Endothelial cell of umbilical vein (primary cell): ENCODE results near the gene PSPN. TPM values are rescaled to one million over a fixed set of nuclear protein-coding genes. Genes with fewer than 3 reads are reported as not detected.

ENCODE experiments used
- BruUV-seq: library from RNA; stranded (reverse); fragments of 400-500 nt; replicated peaks from 2 replicates; lab custom pipeline; 2021; lab: Mats Ljungman, UMichigan
- CTCF ChIA-PET: fragments of 300-600, 350-600 bp; sonication (Branson Sonifier 250); formaldehyde crosslinking; loops from one replicate; lab custom pipeline; 2021; ENCODE audit warnings: antibody characterized with exemption, inconsistent platforms; lab: Charles Lee
- POLR2A ChIA-PET: fragments of 300-600, 350-600 bp; sonication (Branson Sonifier 250); formaldehyde crosslinking; loops from one replicate; lab custom pipeline; 2021; ENCODE audit warnings: antibody characterized with exemption, inconsistent platforms; lab: Charles Lee
- DNase-seq: peaks from one replicate; pipeline ENCODE4 v3.0.0-alpha.2; 2011; ENCODE audit warnings: low read depth, low spot score
- FAIRE-seq: peaks from 2 replicates; lab custom pipeline; 2011; peaks lifted over from hg19 to GRCh38; lab: Jason Lieb, UNC
- H2AFZ ChIP-seq: 2 replicates; pipeline ENCODE4 v1.6.0; 2012; ENCODE audit warnings: low read depth, low read length, control low read depth, inconsistent platforms
- H3K27ac ChIP-seq: 2 replicates; pipeline ENCODE4 v1.5.1; 2011; ENCODE audit warnings: low read depth, mild to moderate bottlenecking, control low read depth, low read length, moderate library complexity; ENCODE audit not compliant: insufficient read depth
- H3K27me3 ChIP-seq, 2 experiments: 2 replicates each; pipeline versions ENCODE4 v1.6.0 to v1.6.1; 2011; ENCODE audit warnings: low read length in 2 of 2, mixed read lengths in 1 of 2; ENCODE audit not compliant: control insufficient read depth in 2 of 2, insufficient read depth in 2 of 2
- H3K36me3 ChIP-seq, 2 experiments: 2 replicates in 1 of 2; 3 replicates in 1 of 2; pipeline ENCODE4 v1.5.1; 2011; ENCODE audit warnings: low read length in 2 of 2, mild to moderate bottlenecking in 1 of 2, moderate library complexity in 1 of 2; ENCODE audit not compliant: control insufficient read depth in 2 of 2, insufficient read depth in 2 of 2; ENCODE audit errors: extremely low read depth in 1 of 2
- H3K4me1 ChIP-seq: 3 replicates; pipeline ENCODE4 v1.5.1; 2011; ENCODE audit warnings: mild to moderate bottlenecking, low read length; ENCODE audit not compliant: control insufficient read depth, insufficient read depth; ENCODE audit errors: extremely low read depth
- H3K4me2 ChIP-seq: 2 replicates; pipeline ENCODE4 v1.6.1; 2011; ENCODE audit warnings: low read length, control low read depth, mixed read lengths; ENCODE audit not compliant: insufficient read depth
- H3K4me3 ChIP-seq, 3 experiments: fragments of 200-600 bp in 1 of 3; sonication (generic), shearing (Covaris generic) in 1 of 3; replicated peaks in 1 of 3; 2 replicates each; pipeline ENCODE4 v1.5.1; 2011 to 2016; ENCODE audit warnings: control low read depth in 3 of 3, low read length in 3 of 3, mild to moderate bottlenecking in 2 of 3, inconsistent platforms in 1 of 3, low read depth in 1 of 3, moderate library complexity in 1 of 3; ENCODE audit not compliant: insufficient read depth in 1 of 3
- H3K79me2 ChIP-seq: 2 replicates; pipeline ENCODE4 v1.6.0; 2012; ENCODE audit warnings: low read length, inconsistent platforms; ENCODE audit not compliant: control insufficient read depth, insufficient read depth
- H3K9ac ChIP-seq: replicated peaks from 2 replicates; pipeline ENCODE3; 2011; ENCODE audit warnings: low read length, control low read depth; ENCODE audit not compliant: insufficient read depth; ENCODE audit errors: extremely low read depth
- H3K9me1 ChIP-seq: replicated peaks from 3 replicates; pipeline ENCODE4 v1.6.0; 2011; ENCODE audit warnings: mild to moderate bottlenecking, low read length; ENCODE audit not compliant: control insufficient read depth, insufficient read depth; ENCODE audit errors: extremely low read depth
- H3K9me3 ChIP-seq: replicated peaks from 2 replicates; pipeline ENCODE4 v1.5.1; 2012; ENCODE audit warnings: low read length, inconsistent platforms; ENCODE audit not compliant: control insufficient read depth, insufficient read depth
- H4K20me1 ChIP-seq: replicated peaks from 2 replicates; pipeline ENCODE3; 2011; ENCODE audit warnings: mild to moderate bottlenecking, low read length; ENCODE audit not compliant: control insufficient read depth, insufficient read depth; ENCODE audit errors: extremely low read depth
- EZH2 ChIP-seq: IDR thresholded peaks from 2 replicates; pipeline ENCODE4 v1.6.1; 2012; ENCODE audit warnings: borderline replicate concordance, low read depth, mild to moderate bottlenecking, moderate library complexity, low read length, inconsistent platforms; ENCODE audit not compliant: severe bottlenecking
- FOS ChIP-seq: IDR thresholded peaks from 2 replicates; pipeline ENCODE4 v1.6.1; 2011; ENCODE audit warnings: mild to moderate bottlenecking, low read length, moderate library complexity, borderline replicate concordance; ENCODE audit not compliant: insufficient read depth
- GATA2 ChIP-seq: IDR thresholded peaks from 2 replicates; pipeline ENCODE4 v1.7.0; 2011; ENCODE audit warnings: low read depth, mild to moderate bottlenecking, moderate library complexity, mixed read lengths, low read length; ENCODE audit not compliant: insufficient read length, insufficient read depth
- JUN ChIP-seq: IDR thresholded peaks from 2 replicates; pipeline ENCODE4 v1.6.1; 2011; ENCODE audit warnings: borderline replicate concordance, low read depth; ENCODE audit not compliant: insufficient read length, insufficient read depth
- MYC ChIP-seq: IDR thresholded peaks from one replicate; pipeline ENCODE4 v1.6.1; 2011; ENCODE audit warnings: mild to moderate bottlenecking, low read depth, low read length
- POLR2A ChIP-seq: IDR thresholded peaks from 2 replicates; pipeline ENCODE4 v1.6.1; 2012; ENCODE audit warnings: low read depth, mild to moderate bottlenecking, control low read depth, low read length
- dilution Hi-C: fragments of 300-500 bp; cut with MboI; formaldehyde crosslinking; loops from one replicate; pipeline ENCODE4 v1.15.0; 2019; ENCODE audit warnings: low sequenced_read_pairs; ENCODE audit not compliant: extremely low pct_ligation_motif_present
- intact Hi-C: fragments of 100-400 bp; cut with micrococcal nuclease; formaldehyde crosslinking; loops from one replicate; pipeline ENCODE4 v1.10.0; 2022
- polyA plus RNA-seq, 4 experiments: library from polyadenylated mRNA; depleted of rRNA in 3 of 4; stranded (reverse) in 3 of 4; unstranded in 1 of 4; fragments of >200 nt; gene quantifications; 2 replicates each; pipeline versions ENCODE4 v1.2.1 to v1.2.3, GENCODE V29; 2011 to 2012; ENCODE audit warnings: missing spikeins in 1 of 4
- total RNA-seq: library from RNA; stranded (reverse); gene quantifications from 2 replicates; pipeline ENCODE4 v1.2.3, GENCODE V29; 2021
- TF ChIP-seq, protein P1 (sequence below): IDR thresholded peaks from 2 replicates; pipeline ENCODE4 v1.6.1; 2011; ENCODE audit not compliant: insufficient read depth, insufficient read length
- TF ChIP-seq, protein P2 (sequence below), 2 donors: IDR thresholded peaks; 1 replicate in 1 of 2; 2 replicates in 1 of 2; pipeline ENCODE4 v1.5.1; 2011; ENCODE audit warnings: low read length in 2 of 2, mild to moderate bottlenecking in 2 of 2, moderate library complexity in 2 of 2, control low read depth in 1 of 2, inconsistent platforms in 1 of 2, low read depth in 1 of 2; ENCODE audit not compliant: insufficient read depth in 1 of 2; ENCODE audit errors: extremely low read depth in 1 of 2

The PSPN gene
- total and polyA plus RNA-seq, 2 donors (not counting 3 experiments of a cell fraction or from before 2014, with no cell fraction given) = 0.84 to 1.0 TPM

DNA sequence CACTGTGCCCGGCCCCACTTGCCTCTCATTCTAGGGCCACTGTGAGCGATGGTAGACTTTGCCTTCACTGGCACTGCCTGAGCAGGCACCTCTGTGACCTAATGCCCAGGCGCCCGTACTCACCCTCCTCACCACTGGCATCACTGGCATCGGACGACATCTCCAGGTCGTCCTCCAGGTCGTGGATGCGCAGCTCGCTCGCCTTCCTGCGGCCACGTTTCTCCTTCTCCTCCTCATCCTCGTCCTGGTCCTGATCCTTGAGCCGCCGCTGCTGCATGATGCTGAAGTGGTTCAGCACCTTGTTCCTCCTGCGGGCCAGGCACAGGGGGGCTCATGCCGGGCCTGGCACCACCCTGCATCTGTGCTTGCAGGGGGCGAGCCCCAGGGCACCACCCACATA lies 7.5 kb upstream of the PSPN start:
- Histone ChIP-seq H3K36me3 (peaks cover 15 to 56% of the 10 kb centered on the region in 2 experiments), H3K79me2 (no peaks in the 10 kb centered on the region), H3K4me3 (no peak overlapping the region), H3K4me2 (no peak overlapping the region), H3K9me1 (no peaks in the 10 kb centered on the region), H3K9me3 (no peaks in the 10 kb centered on the region), H3K4me1 (no peaks in the 10 kb centered on the region), H2AFZ (no peak overlapping the region), H3K27me3 (no peaks in the 10 kb centered on the region), H4K20me1 (no peaks in the 10 kb centered on the region), H3K9ac (no peak overlapping the region), H3K27ac (no peak overlapping the region)
- ChIA-PET POLR2A (interaction anchor here (0.6 kb wide), 1 partner anchor 1236 kb away, joined by 5 read pairs; no protein-coding TSS in a partner anchor), CTCF (no interaction called here)
- BruUV-seq = no TSS peak
- DNase-seq = no peak
- FAIRE-seq = no peak
- TF ChIP-seq POLR2A (no peak), FOS (no peak), MYC (no peak), EZH2 (no peak), GATA2 (no peak), JUN (no peak)
- TF ChIP-seq, protein P1, sequence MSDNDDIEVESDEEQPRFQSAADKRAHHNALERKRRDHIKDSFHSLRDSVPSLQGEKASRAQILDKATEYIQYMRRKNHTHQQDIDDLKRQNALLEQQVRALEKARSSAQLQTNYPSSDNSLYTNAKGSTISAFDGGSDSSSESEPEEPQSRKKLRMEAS = no peak
- TF ChIP-seq, protein P2, sequence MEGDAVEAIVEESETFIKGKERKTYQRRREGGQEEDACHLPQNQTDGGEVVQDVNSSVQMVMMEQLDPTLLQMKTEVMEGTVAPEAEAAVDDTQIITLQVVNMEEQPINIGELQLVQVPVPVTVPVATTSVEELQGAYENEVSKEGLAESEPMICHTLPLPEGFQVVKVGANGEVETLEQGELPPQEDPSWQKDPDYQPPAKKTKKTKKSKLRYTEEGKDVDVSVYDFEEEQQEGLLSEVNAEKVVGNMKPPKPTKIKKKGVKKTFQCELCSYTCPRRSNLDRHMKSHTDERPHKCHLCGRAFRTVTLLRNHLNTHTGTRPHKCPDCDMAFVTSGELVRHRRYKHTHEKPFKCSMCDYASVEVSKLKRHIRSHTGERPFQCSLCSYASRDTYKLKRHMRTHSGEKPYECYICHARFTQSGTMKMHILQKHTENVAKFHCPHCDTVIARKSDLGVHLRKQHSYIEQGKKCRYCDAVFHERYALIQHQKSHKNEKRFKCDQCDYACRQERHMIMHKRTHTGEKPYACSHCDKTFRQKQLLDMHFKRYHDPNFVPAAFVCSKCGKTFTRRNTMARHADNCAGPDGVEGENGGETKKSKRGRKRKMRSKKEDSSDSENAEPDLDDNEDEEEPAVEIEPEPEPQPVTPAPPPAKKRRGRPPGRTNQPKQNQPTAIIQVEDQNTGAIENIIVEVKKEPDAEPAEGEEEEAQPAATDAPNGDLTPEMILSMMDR (IDR thresholded peaks at IDR 0.05; ENCODE audit: extremely low read depth in 1 of 2, insufficient read depth in 1 of 2, low read depth in 1 of 2, low read length in 2 of 2) = no peak
- intact Hi-C loops (no loop called here), dilution Hi-C loops (no loop called here)
